HG02981 (cell line): ENCODE results near the gene ELFN1.
"Not testable (repeated sequence)": the region's sequence is repeated elsewhere in the genome, so short reads cannot be mapped to it uniquely, and the experiment has no call there.

Experiments
- ATAC-seq: cut with Tn5 transposase; IDR thresholded peaks from one replicate; pipeline ENCODE4 v1.9.1; 2021; ENCODE audit warnings: mild to moderate bottlenecking, moderate library complexity; ENCODE audit not compliant: unreplicated experiment

The ELFN1 gene

DNA sequence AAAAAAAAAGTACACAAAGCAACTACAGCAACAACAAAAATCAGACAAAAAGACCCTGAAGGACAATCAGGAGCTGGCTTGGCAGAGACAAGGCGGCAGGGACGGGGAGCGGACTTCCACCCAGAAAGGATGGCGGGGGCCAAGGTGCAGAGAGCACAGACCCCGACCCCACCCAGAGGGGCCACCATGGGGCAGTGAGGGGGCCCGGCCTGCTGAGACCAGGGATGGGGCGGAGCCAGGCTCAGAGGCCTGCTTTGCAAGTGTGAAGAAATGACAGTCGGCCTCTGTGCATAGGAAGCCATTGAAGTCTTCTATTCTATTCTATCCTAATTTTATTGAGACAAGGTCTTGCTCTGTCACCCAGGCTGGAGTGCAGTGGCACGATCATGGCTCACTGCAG lies 82.0 kb downstream of the ELFN1 start:
- no peak for ATAC-seq

GRCh38 chr7:1752771-1753563 lies 82.9 kb downstream of the ELFN1 start:
- no peak for ATAC-seq

DNA sequence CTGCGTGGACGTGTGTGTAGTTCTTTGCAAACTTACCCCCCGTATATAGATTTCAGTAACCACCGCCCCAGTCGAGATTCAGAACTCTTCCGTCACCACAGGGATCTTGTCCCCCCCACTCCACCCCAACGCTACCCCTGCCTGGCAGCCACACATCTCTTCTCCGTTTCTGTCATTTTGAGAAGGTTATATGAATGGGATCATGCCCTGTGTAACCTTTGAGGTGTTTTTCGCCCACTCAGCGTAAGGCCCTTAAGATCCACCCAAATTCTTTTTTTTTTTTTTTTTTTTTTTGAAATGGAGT lies 83.4 kb downstream of the ELFN1 start:
- ATAC-seq, result no peak

DNA sequence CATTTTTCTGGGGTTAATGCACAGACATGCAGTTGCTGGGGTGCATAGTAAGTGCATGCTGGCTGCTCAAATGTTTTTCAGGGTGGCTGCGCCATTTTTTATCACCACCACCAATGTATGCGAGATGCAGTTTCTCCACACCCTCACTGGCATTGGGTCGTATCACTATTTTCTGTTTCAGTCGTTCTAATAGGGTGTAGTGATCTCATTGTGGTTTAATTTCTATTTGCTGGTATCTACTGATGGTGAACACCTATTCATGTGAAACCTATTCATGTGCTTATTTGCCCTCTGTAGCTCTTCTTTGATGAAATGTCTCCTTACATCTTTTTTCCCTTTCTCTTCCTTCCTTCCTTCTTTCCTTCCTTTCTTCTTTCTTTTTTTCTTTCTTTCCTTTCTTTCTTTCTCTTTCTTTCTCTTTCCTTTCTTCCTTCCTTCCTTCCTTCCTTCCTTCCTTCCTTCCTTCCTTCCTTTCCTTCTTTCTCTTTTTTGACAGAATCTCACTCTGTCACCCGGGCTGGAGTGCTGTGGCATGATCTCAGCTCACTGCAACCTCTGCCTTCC lies 84.3 kb downstream of the ELFN1 start:
- ATAC-seq, result no peak

- no peak for ATAC-seq
Measured at GRCh38 chr7:1755783-1756625, 85.9 kb downstream of the ELFN1 start.

DNA sequence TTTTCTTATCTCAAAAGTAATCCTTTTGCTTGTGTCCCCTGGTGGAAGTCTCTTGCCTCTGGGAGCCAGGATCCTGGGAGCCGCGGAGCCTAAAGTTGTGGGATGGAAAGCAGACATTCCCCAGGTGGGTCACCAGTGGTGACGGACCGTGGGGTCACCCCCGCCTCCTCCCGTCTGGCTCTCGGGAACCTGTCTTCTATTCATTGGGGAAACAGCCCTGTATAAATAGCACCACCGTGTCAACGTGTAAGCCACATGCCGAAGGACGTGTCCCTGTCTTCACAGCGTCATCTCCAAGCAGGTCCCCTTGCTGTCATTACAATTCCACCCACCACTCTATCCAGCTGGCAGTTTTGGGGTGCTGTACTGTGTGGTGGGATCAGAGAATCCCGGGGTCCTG lies 87.5 kb downstream of the ELFN1 start:
- ATAC-seq, result no peak

DNA sequence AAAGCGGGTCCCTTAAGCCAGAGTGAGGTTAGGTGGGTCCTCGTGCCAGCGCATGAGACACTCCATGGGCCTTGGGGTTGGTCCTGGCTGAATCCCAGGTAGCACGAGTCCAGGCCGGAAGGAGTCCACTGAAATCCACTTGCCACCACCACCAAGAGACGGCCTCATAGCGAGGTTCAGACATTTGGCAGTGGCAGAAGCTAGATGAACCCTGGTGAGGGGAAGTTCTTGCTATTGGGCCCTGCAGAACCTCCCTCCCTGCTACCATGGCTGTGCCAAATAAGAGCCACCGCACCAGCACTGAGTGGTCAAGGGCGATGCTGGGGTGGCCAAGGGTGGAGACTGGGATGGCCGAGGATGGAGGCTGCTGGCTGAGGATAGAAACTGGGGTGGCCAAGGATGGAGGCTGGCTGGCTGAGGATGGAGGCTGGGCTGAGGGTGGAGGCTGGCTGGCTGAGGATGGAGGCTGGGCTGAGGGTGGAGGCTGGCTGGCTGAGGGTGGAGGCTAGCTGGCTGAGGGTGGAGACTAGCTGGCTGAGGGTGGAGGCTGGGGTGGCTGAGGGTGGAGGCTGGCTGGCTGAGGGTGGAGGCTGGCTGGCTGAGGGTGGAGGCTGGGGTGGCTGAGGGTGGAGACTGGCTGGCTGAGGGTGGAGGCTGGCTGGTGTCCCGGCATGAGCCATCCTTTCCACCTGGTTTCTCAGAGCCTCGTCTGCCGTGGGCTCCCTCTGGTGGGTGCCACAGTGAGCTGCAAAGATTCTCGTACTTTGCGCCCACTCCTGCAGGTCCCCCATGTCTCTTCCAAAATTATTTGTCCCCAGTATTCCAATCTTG lies 88.2 kb downstream of the ELFN1 start:
- ATAC-seq, result no peak

GRCh38 chr7:1758859-1759521 lies 88.9 kb downstream of the ELFN1 start:
- no peak for ATAC-seq

DNA sequence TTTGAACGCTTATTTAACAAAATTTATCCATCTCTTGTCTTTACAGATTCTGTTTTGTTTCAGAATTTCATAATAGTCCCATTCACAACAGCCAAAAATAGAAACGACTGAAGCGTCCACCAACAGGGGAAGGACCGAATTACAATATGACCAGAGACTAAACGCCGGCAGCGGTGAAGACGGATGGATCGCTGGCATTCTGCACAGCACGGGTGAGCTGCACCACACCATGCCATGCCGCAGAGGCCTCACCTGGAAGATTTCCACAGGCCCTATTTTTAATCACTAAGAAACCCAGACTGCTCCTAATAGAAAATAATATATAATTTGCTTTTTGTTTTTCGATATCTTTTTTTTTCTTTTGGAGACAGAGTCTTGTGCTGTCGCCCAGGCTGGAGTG lies 91.0 kb downstream of the ELFN1 start:
- ATAC-seq, result no peak

DNA sequence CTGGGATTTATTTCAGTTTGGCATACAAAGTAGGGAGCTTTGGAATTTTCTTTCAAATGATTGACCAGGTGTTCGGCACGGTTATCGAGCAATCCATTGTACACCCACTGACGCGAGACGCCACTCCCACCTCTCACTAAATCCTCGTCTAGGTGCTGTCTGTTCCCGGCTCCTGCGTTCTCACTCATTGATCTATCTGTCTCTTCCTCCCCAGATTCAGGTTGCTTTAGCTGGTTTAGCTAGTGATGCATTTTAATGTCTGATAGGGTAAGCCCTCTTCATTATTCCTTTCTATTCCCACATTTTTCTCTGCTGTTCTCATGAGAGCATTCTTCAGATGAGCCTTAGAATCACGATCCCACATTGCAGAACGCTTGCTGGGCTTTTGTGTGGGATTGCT lies 91.7 kb downstream of the ELFN1 start:
- no peak for ATAC-seq

DNA sequence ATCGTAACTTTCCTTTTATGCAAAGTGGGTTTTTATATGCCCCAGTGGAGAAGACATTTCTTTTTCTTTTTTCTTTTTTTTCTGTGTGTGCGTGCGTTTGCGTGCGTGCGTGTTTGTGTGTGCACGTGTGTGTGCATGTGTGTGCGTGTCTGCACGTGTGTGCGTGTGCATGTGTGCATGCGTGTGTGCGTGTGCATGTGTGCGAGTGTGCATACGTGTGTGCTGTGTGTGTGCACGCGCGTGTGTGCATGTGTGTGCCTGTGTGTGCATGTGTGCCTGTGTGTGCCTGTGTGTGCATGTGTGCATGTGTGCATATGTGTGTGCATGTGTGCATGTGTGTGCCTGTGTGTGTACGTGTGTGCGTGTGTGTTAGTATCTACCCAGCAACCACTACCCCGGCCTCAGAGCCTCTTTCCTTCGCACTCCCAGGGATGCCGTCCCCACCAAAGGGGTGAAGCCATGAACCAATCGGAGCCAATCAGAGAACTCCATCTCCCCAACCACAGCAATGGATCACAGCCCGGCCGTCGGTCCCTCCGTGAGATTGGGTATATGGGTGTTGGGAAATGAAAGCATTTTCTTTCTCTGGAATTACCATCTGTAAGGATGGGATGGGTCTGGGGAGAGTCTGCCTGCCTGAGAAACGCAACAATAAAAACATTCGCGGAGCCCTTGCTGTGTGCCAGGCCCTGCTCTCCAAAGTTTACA lies 92.3 kb downstream of the ELFN1 start:
- no peak for ATAC-seq

GRCh38 chr7:1763033-1763432 lies 93.0 kb downstream of the ELFN1 start:
- ATAC-seq, result no peak

DNA sequence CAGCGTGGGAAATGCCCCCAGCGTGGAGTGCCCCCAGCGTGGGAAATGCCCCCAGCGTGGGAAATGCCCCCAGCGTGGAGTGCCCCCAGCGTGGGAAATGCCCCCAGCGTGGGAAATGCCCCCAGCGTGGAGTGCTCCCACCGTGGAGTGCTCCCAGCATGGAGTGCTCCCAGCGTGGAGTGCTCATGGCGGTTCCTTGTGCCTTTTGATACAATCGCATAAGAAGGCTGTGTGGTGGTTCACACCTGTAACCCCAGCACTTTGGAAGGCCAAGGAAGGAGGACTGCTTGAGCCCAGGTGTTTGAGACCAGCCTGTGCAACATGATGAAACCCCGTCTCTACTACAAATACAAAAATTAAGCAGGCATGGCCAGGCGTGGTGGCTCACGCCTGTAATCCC lies 93.8 kb downstream of the ELFN1 start:
- ATAC-seq, result not testable (repeated sequence)

DNA sequence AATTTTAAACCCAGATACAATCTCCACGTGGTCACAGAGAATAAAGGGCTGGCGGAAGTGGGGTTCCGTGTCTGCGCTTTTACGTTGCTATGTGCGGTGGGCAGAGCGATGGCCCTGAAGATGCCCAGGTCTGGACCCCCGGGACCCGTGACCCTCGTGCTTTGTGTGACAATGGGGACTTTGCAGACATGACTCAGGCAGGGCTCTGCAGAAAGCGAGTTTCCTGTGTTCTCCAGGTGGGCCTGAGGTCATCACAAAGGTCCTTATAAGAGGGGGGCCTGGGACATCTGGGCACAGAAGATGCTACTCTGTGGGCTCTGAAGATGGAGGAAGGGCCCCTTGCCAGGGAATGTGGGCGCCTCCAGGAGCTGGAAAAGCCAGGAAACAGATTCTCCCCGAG lies 95.3 kb downstream of the ELFN1 start:
- no peak for ATAC-seq

DNA sequence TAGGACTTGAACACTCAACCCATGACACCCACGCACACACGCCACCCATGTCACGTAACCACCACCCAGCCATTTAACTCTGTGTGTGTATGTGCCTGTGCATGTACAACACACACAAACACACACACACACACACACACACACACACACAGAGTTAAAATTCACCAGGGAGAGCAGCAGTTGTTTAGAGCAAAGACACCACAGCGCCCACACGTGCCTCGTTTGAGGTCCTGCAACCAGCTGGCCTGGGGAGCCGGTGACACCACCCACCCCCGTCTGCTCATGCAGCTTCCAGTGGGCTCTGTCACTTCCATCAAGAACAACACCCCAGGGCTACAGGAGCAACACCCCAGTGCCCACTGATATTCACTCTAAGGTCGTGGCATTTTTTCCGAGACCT lies 97.4 kb downstream of the ELFN1 start:
- no peak for ATAC-seq

GRCh38 chr7:1768832-1769231 lies 98.8 kb downstream of the ELFN1 start:
- ATAC-seq, result no peak

- no peak for ATAC-seq
Measured at GRCh38 chr7:1769286-1770200, 99.5 kb downstream of the ELFN1 start.

DNA sequence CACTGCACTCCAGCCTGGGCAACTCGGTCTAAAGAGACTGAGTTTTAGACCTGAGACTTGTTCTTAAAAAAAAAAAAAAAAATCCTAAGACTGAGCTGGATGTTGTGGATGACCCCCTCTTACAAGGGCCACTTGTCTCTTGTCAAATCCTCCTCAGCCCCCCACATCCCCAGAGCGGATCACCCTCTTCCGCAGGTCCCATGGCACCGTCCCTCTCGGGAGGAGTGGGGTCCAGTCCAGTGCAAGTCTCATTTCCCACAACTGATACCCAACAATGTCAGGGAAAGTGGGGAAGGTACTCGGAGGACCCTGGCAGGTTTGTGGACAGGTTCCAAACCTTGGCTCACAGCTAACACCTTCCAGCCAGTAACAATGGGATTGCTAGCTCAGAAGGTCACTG lies 100.3 kb downstream of the ELFN1 start:
- no peak for ATAC-seq

DNA sequence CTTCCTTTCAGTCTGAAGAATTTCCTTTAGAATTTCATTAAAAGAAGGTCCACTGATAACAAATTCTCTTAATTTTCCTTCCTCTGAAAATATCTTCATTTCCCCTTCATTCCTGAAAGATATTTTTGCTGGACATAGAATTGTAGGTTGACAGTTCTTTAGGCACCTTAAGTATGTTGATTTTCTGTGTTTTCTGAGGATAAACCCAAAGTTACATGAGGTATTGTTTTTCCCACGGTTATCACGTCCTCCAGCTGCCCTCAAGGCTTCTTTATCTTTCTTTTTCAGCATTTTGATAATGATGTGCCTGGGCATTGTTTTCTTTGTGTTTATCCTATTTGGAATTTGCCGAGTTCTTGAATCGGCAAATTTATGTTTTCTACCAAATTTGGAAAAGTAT lies 105.3 kb downstream of the ELFN1 start:
- ATAC-seq, result no peak
